NCI-H460 (cell line): Measurements from ENCODE around the gene GRIK4. TPM values are rescaled to one million over a fixed set of nuclear protein-coding genes. Genes with fewer than 3 reads are reported as not detected.

Experiments
- DNase-seq: peaks from one replicate; pipeline ENCODE4 v3.0.0-alpha.2; 2016; ENCODE audit warnings: low read depth; ENCODE audit errors: extremely low read depth
- total RNA-seq: library from RNA; depleted of rRNA; stranded (reverse); fragments of >200 nt; shearing (Covaris generic); gene quantifications from 2 replicates; pipeline ENCODE4 v1.2.3, GENCODE V29; 2014

Gene GRIK4
- total RNA-seq, 1 experiment from 2014 or later: not detected

DNA sequence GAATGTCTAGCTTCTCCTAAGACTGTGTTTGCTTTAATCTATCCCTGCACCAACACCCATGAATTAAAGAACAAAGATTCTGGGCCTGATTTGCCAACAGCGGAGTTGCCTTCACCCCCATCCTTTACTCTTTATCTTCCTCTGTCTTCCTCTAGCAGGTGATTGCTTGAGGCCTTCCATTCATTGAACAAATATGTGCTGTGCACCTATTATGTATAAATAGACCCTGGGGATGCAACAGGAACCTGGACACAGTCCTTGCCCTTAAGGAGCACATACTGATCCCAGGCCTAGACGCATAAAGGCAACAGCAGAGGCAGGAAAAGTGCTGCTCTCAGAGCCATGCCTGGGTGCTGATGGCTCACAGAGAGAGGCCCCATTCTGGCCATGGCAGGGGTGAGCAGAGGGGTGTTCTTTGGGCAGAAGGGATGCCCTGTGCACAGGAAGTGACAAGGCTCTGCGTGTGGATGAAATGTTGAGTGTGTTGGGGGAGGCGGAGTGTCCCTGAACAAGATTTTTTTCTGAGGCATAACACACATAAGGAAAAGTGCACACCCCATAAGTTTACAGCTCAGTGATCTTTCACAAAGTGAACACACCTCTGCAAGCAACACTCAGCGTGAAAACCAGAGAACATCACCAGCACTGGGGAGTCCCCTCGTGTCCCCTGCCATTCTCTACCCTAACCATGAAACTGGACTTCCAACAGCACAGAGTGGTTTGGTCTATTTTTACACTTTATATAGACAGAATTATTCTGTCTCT, 145.9 kb downstream of the GRIK4 start:
- DNase-seq: no peak

DNA sequence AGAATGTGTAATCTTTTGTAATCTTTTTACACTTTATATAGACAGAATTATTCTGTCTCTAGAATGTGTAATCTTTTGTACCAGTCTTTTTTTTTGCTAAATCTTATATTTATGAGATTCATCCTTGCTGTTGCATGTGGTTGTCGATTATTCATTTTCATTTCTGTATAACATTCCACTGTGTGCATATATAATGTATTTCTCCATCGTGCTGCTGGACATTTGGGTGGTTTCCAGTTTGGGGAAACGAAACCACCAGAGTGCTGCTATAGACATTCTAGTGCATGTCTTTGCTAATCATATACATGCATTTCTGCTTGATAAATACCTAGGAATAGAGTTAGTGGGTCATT, 146.5 kb downstream of the GRIK4 start:
- no peak for DNase-seq

DNA sequence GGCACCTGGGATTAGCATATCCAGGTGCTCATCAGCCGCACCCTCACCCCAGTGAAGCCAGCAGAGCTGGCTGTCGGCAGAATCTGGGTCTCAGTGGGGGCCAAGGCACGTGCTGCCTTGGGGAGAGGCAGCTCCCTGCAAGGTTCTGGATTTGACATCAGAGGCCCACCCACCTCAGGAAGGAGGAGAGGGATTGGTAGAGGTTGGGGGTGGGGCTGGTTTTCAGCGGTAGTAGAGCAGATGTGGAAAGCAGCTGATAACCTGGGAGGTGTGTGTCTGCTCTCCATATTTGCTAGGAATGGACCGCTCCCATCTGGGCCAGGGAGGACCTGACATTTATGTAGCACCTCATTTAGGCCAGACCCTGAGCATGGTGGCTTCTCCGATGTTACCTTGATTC, 147.5 kb downstream of the GRIK4 start:
- DNase-seq: no peak

DNA sequence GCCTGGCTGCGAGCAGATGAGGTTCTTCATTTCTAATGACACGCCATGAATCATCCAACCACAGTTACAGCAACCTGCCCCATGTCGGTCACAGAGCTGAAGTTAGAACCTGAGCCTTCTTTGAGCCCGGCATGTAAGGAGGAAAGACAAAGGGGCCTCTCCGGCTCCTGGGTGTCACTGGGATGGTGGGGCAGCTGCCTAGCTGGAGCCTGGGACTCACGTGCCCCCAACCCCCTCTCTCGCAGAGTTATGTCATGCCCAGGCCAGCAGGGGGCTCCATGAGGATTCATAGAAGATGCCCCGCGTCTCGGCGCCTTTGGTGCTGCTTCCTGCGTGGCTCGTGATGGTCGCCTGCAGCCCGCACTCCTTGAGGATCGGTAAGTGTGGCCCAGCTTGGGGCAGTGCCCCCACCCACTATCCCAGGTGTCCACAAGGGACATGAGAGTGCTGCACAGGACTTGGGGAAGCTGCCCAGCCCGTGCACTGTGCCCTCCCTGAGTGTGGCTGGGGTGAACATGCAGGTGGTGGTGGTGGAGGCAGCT, 148.5 kb downstream of the GRIK4 start:
- peak; percentile 23 for DNase-seq

DNA sequence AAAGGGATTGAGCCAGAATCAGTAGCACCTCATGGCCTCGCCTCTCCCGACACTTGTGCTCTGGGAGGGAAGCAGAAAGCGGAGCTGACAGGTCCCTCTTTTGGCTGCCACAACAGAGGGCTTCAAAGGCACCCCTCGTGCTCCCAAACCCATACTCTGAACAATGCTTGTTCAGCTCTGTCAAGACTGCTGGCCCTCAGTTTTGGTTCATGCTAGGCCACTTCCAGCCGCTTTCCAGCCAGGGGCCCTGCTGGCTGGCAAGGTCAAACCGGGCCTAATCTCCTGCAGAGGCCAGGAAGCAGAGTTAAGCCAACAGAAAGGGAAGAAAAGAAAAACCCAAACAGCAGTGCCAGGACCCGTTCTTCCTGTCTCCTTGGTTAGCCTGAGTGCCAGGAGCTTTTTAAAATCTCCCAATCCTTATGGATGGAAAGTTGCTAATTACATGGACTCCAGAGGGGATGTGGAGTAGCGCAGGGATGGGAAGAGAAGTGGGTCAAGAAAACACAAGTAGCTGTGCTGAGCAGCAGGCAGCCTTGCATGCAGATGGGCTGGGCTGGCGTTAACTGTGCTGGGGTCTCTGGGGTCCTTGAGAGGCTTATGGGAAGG, 150.6 kb downstream of the GRIK4 start:
- no peak for DNase-seq

DNA sequence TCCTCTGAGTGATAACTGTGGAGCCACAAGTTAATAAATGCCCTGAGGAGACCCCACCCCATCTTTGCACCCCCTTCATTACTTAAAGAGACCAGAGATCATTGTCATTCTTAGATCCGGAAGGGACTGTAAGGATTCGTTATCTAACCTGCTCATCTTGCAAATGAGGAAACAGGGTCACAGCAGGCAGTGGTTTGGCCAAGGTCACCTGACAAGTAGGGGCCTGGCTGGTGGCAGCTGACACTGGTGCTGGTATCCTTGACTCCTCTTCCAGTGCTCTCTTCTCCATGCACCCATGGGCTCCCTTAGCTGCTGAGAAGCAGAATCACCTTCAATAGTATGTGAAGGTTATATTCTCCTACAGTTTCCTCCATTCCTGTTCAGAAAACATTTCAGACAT, 151.6 kb downstream of the GRIK4 start:
- DNase-seq: no peak

DNA sequence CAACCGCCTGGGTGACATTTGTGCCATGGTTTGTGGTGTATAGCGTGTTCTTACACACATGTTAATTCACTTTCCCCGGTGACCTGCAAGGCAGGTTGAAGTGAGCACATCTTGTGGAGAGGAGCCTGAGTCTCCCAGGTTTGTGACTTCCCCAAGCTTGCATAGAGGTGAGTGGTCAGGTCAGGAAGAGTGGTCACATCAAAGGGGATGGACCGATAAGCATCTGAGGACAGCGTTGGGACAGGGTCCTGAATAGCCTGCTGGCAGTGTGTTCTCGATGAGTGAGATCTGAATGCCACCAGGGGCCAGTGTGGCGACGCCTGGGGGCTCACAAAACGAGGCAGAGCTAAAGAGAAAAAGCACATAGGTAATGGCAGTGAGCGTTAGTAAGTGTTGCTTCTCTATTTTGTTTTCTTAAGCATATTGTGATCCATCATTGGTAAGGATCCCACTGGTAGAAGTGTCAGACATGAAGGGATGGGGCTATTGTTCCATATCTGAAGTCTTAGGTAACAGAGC, 154.6 kb downstream of the GRIK4 start:
- no peak for DNase-seq

DNA sequence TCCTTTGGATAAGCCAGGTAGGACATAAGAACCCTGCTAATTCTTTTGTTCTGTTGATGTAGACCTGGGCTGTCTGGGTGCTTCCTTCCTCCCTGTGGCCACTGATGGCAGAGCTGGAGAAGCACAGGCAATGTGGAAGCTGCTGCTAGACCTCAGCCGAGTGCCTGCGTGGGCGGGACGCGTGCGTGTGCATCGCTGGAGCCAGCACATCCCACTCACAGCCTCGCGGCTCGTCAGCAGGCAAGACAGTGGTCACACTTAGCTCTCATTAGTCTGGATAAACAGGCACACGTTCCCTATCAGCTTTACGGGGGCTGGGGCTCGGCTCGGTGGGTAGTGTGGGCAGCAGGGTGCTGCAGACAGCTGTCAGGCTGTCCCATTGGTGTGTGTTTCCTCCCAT, 155.7 kb downstream of the GRIK4 start:
- DNase-seq: no peak

DNA sequence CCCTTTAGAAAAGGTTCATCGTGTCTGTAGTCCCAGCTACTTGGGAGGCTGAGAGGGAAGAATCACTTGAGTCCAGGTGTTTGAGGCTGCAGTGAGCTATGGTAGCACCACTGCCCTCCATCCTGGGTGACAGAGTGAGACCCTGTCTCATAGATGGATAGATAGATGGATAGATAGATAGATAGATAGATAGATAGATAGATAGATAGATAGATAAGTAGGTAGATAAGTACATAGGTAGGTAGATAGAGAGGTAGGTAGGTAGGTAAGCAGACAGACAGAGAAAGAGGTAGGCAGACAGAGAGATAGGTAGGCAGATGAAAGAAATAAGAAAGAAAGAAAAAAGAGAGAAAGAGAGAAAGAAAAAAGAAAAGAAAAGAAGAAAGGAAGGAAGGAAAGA, 156.4 kb downstream of the GRIK4 start:
- DNase-seq: no peak

DNA sequence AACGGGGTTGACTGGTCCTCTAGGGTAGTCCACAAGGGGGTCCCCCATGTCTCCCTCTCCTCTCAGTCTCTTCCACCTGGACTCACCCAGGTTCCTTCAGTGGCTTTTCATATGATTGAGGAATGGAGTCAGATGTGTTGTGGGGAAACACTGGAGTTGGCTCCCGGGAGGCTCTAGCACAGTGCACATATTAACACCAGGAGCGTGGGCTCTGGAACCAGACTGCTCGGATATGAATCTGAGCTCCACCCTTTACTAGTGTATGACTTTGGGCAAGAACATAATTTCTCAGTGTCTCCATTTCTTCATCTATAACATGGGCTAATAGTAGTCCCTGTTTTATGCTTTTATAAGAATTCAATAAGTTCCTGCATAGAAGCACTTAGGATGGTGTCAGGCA, 157.0 kb downstream of the GRIK4 start:
- no peak for DNase-seq

DNA sequence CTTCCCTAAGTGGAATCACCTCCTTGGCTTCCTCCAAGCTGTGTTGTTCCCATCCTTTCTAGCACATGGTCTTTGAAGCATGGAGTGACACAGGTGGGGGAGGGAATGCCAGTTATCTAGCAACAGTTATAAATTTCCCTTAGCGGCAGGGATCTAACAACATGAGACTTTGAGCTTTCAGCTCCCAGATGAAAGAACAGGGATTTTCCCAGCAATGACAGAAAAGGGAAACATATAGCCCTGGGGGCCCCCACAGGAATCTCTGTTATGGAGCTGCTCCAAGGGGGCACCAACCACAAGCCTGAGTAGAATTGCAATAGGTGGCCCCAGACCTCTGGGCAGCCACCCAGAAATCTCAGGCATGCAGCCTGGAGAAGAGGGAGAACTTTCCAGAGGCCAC, 163.0 kb downstream of the GRIK4 start:
- no peak for DNase-seq

DNA sequence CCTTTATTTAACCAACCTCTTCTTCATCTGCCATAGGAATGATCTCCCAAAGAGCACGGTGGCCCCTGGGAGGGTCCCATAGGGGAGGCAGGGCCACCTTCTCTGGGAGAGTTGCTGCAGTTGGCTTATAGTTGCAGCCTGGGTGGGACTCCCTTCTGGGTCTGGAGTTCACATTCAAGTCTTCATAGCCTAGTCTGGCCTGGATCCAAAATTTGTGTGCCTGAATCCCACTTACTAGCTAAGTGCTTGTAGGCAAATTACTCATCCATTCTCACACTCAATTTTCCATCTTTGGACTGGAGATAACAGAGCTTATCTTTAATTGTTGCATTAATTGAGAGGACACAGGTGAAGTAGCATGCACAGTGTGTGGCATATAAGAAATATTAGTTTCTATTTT, 163.6 kb downstream of the GRIK4 start:
- no peak for DNase-seq

DNA sequence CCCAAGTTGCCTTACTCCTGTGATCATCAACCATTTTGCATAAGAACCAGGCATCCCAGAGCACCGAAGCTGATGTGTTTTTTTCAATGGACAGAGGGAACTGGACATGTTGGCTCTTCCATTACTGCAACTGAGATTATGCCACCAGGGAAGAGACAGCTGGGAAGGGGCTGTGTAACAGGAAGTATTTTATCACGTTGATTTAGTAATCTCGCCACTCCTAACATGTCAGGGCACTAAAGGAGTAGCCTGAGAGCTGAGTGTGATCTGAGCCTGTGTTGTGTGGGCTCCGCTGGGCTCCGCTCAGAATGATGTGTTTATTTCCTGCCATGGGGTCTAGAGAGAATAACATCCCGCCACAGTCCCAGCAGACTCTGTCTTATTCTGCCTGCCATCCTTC, 165.4 kb downstream of the GRIK4 start:
- DNase-seq: no peak

DNA sequence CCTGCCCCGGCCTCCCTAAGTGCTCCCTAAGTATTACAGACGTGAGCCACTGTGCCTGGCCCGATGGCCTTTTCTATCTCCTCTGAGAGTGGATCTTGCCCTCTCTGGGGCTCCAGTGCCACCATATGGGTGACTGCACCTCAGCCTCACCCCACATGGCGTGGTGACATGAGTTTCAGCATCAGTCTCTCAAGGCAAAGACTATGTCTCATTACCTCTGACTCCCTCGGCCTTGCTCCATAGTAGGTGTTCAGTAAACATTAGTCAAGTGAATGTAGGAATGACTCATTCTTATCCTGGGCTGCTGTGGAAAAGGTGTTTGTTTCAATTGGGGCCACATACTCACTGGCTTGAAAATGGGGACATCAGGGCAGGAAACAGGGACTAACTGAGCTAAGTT, 168.8 kb downstream of the GRIK4 start:
- DNase-seq: no peak

DNA sequence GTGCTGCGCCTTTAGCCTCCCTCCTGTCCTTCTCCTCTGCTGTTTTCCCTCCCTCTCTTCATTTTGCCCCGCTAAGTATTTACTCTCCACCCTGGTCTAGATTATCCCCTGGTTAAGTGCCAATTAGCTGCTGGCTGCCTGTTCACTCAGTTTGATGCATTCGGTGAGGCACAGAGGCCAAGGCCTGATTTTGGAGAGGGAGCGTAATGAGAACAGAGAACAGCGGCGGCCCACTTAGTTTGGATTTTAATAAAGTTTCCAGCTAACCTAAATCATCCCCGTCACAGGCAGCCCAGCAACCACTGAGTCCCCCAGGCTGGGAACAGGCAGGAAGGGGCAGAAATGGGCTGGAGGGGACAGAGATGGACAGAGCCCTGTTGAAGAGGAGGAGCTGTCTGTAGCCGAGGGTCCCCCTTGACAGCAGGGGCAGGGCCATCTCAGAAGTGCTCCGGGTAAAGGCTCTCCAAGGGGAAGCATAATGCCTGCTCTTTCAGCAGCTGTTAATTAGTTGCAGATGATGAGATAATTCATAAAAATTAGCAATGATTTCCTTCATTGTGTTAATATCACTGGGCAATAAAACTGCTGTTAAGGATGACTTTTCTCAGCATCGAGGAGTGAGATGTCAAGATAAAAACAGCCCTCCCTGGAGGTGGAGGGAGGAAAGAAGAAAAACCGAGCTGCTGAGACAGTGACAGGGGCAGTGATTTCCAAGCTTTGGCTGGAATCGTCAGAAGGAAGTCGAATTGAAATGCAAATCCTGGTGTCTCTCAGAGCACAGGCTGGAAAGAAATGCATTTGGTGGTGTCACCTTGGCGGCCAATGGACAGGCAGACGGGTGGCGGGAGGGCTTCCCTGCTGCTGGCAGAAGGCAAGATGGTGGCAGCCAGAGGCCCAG, 170.1 kb downstream of the GRIK4 start:
- no peak for DNase-seq

DNA sequence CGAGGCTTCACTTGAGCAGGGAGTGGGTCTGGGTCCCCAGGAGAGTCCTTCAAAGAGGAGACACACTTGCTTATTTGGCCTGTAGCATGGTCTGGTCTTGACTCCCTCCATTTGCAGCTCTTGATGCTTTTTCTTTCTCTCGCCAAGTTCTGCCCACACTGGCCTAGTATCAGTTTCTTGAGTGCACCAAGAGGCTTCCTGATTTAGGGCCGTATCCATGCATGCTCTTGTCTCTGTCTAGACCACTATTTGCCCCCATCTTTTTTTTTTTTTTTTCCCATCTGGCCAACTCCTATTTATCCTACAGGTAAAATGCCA, 170.7 kb downstream of the GRIK4 start:
- DNase-seq: no peak

DNA sequence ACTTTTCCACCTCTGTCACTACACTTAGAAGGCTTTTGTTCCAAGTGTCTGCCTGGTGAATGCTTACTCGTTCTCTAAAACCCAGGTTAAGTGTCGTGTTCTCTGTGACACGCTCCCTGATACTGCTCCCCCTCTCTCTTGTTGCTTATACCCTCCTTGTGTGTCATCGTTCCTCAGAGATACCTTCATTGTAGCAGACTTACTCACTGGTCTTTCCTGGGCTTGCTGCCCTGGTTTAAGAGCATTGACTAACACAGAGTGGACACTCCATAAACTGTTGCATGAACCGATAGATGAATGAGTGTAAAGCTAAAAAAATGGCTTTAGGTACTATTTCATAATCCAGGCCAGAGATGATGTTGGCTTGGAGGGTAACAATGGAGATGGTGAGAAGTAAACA, 171.3 kb downstream of the GRIK4 start:
- DNase-seq: no peak

DNA sequence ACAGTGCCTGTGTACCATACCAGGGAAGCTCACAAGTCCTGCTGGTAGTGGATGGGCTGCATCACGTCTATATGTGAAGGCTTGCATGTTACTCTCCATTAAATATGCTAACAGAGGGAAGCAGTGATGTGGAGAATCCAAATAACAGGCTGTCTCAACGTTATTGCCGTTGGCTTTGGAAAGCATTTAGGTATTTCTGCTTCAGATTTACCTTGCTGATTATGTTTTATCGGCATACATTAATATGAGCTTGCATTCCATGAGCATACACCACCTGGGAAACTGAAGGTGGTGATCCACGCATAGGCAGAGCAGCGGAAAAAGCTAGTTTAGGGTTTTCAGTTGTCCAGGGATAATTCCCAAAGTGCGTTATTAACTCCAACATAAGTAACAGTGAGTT, 175.0 kb downstream of the GRIK4 start:
- DNase-seq: no peak

DNA sequence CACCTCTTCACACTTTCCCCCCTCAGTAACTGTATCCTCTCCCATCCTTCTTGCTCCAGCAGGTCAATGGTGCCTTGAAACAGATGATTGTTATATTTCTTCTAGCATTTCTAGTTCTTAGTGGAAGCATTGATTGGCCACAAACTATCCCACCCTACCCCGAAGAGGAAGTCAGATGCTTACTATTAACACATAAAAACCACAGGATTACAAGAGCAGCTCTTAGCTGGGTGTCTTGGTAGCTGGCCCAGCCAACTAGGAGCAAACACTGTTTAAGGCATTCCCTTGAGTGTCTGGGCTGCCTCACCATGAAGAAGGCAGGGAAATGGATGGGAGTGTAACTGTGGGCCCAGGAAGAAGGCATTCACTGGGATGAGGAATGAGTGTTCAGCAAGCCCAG, 176.6 kb downstream of the GRIK4 start:
- DNase-seq: no peak

DNA sequence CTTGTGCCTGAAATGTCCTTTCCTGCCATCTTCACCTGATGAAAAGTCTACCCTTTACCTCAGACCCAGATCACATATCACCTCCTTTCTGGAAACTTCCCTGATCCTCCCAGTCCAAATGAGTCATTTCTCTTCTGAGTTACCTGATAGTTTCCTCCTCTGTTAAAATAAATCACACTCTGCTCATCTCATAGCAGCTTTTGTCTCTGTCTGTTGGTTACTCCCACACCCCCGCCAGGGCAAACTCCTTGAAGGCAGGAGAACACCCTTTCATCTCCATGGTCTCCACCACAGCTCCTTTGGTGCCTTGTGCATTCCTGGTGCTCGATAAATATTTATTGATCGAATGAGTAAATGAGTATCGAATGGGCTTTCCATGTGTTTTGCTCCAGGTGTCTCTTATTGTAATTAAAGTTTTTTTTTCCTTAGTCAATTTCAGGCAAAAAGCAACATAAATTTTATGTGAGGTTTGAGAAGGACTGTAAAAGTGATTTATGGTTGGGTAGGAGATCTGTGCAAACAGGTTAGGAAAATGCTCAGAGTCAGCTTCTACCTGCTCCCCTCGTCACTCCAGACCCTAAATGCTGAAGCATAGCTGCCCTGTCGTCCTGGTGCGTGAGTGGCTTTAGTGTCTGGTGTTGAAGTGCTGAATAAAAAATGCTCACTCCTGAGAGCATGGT, 178.2 kb downstream of the GRIK4 start:
- no peak for DNase-seq

DNA sequence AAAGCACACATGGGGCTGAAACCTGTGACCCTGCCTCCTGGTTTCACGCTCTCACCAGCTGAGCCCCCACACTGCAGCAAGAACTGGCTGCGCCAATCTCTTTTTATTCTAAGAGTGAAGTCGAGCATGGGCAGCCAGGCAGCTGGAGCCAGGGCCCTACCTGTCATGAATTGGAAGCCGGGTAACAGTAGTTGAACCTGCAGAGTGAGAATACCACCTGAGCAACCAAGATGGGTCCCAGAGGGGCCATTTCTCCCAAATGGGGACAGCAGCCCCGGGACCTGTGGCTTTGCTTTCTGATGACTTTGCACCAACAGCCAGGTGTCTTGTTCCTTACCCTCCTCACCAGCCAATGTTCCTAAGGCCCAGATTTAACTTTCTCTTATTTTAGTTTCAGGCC, 178.9 kb downstream of the GRIK4 start:
- DNase-seq: no peak
